ENCODE results near the gene TUBGCP4. TPM values are rescaled to one million over a fixed set of nuclear protein-coding genes. Genes with fewer than 3 reads are reported as not detected.

Gene TUBGCP4
- polyA plus RNA-seq, 1 of the 3 experiments (the other 2 are of a cell fraction): 6.6 TPM

GRCh38 chr15:43382310-43382709, 11.4 kb downstream of the TUBGCP4 start:
- POLR2A ChIA-PET: no interaction called here
- no peaks in the 10 kb centered on the region for H4K20me1 ChIP-seq (ENCODE audit: insufficient read depth)
- H3K9me3 ChIP-seq: no peaks in the 10 kb centered on the region
- TF ChIP-seq, protein P1, sequence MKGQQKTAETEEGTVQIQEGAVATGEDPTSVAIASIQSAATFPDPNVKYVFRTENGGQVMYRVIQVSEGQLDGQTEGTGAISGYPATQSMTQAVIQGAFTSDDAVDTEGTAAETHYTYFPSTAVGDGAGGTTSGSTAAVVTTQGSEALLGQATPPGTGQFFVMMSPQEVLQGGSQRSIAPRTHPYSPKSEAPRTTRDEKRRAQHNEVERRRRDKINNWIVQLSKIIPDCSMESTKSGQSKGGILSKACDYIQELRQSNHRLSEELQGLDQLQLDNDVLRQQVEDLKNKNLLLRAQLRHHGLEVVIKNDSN (IDR thresholded peaks at IDR 0.05; ENCODE audit: borderline replicate concordance, low read depth): no peak
- no peak for TF ChIP-seq YY1 (IDR thresholded peaks at IDR 0.05; ENCODE audit: low read depth)
- no peak for TF ChIP-seq TAF1 (IDR thresholded peaks at IDR 0.05; ENCODE audit: borderline replicate concordance, low read depth, low read length)
- no peak for TF ChIP-seq RFX5 (IDR thresholded peaks at IDR 0.05; ENCODE audit: low read length)
- no peak for TF ChIP-seq SIN3A (IDR thresholded peaks at IDR 0.05; ENCODE audit: borderline replicate concordance, low read depth, low read length)
- no peak for TF ChIP-seq RAD21 (IDR thresholded peaks at IDR 0.05; ENCODE audit: low read length)
- no peak for TF ChIP-seq EP300 (IDR thresholded peaks at IDR 0.05; ENCODE audit: borderline replicate concordance in 1 of 2, low read depth in 1 of 2, low read length in 1 of 2)
- TF ChIP-seq ZBTB33 (IDR thresholded peaks at IDR 0.05; ENCODE audit: borderline replicate concordance, low read depth): no peak
- H3F3A ChIP-seq (replicated peaks; ENCODE audit: insufficient read depth): peaks cover 6% of the 10 kb centered on the region
- H2AFZ ChIP-seq (ENCODE audit: low read depth): no peak overlapping the region
- no peak overlapping the region for H3K9ac ChIP-seq
- no peak for DNase-seq
- no peak overlapping the region for H3K4me2 ChIP-seq
- CTCF ChIA-PET: interaction anchor here (1.5 kb wide), 1 partner anchor 10 kb away, joined by 6 read pairs; no protein-coding TSS in a partner anchor
- no peaks in the 10 kb centered on the region for H3K9me2 ChIP-seq
- no peak overlapping the region for H3K4me3 ChIP-seq (ENCODE audit: low read depth in 2 of 2, low read length in 1 of 2)
- H3K27me3 ChIP-seq (ENCODE audit: insufficient read depth): no peaks in the 10 kb centered on the region
- H3K36me3 ChIP-seq (replicated peaks in 1 of 2; ENCODE audit: control insufficient read depth in 1 of 2, insufficient read depth in 2 of 2, low read length in 1 of 2): peaks cover 48 to 66% of the 10 kb centered on the region in 2 experiments
- H3K79me2 ChIP-seq (ENCODE audit: insufficient read depth): no peaks in the 10 kb centered on the region; the same call in 1 of the 2 replicates
- H3K4me1 ChIP-seq (ENCODE audit: control insufficient read depth in 1 of 2, insufficient read depth in 2 of 2, low read depth in 1 of 2, low read length in 1 of 2): no peaks in the 10 kb centered on the region
- WGBS (ENCODE audit: low lambda C conversion rate): 92% methylated on average over 4 of the region's 4 CpGs
- H3K27ac ChIP-seq (ENCODE audit: low read depth in 2 of 2, low read length in 1 of 2): no peak overlapping the region

DNA sequence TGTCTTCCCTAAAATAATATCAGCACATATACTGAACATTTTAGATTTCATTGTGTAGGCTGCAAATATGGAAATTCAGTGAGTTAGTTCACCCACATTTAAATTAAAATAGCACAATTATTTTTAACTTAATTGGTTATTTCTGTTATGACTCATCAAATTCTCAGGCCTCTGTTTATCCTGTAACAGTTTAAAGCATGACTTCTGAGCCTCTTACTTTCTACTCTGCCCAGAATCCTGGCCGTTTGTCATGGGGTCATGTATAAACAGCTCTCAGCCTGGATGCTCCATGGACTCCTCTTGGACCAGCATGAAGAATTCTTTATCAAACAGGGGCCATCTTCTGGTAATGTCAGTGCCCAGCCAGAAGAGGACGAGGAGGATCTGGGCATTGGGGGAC, 12.2 kb downstream of the TUBGCP4 start:
- no peaks in the 10 kb centered on the region for H4K20me1 ChIP-seq (ENCODE audit: insufficient read depth)
- H3K27me3 ChIP-seq (ENCODE audit: insufficient read depth): no peaks in the 10 kb centered on the region
- DNase-seq: no peak
- no peak overlapping the region for H3K4me3 ChIP-seq (ENCODE audit: low read depth in 2 of 2, low read length in 1 of 2)
- 91% methylated on average over 2 of the region's 2 CpGs for WGBS (ENCODE audit: low lambda C conversion rate)
- no peaks in the 10 kb centered on the region for H3K9me3 ChIP-seq
- no peak overlapping the region for H3K27ac ChIP-seq (ENCODE audit: low read depth in 2 of 2, low read length in 1 of 2)
- H3K4me2 ChIP-seq: no peak overlapping the region
- no peaks in the 10 kb centered on the region for H3K9me2 ChIP-seq
- H2AFZ ChIP-seq (ENCODE audit: low read depth): no peak overlapping the region
- peaks cover 6% of the 10 kb centered on the region for H3F3A ChIP-seq (replicated peaks; ENCODE audit: insufficient read depth)
- H3K4me1 ChIP-seq (ENCODE audit: control insufficient read depth in 1 of 2, insufficient read depth in 2 of 2, low read depth in 1 of 2, low read length in 1 of 2): no peaks in the 10 kb centered on the region
- peaks cover 43 to 60% of the 10 kb centered on the region in 2 experiments for H3K36me3 ChIP-seq (replicated peaks in 1 of 2; ENCODE audit: control insufficient read depth in 1 of 2, insufficient read depth in 2 of 2, low read length in 1 of 2)
- no peaks in the 10 kb centered on the region; the same call in 1 of the 2 replicates for H3K79me2 ChIP-seq (ENCODE audit: insufficient read depth)
- CTCF ChIA-PET: no interaction called here
- H3K9ac ChIP-seq: no peak overlapping the region
- POLR2A ChIA-PET: no interaction called here
- TF ChIP-seq MEF2A (IDR thresholded peaks at IDR 0.05; ENCODE audit: borderline replicate concordance, low read depth): no peak
- TF ChIP-seq GABPA (IDR thresholded peaks at IDR 0.05; ENCODE audit: low read depth): no peak
- TF ChIP-seq, protein P2, sequence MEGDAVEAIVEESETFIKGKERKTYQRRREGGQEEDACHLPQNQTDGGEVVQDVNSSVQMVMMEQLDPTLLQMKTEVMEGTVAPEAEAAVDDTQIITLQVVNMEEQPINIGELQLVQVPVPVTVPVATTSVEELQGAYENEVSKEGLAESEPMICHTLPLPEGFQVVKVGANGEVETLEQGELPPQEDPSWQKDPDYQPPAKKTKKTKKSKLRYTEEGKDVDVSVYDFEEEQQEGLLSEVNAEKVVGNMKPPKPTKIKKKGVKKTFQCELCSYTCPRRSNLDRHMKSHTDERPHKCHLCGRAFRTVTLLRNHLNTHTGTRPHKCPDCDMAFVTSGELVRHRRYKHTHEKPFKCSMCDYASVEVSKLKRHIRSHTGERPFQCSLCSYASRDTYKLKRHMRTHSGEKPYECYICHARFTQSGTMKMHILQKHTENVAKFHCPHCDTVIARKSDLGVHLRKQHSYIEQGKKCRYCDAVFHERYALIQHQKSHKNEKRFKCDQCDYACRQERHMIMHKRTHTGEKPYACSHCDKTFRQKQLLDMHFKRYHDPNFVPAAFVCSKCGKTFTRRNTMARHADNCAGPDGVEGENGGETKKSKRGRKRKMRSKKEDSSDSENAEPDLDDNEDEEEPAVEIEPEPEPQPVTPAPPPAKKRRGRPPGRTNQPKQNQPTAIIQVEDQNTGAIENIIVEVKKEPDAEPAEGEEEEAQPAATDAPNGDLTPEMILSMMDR (IDR thresholded peaks at IDR 0.05): no peak
- no peak for TF ChIP-seq FOXJ3 (CRISPR knock-in tag; IDR thresholded peaks at IDR 0.05)
- no peak for TF ChIP-seq EP300 (IDR thresholded peaks at IDR 0.05; ENCODE audit: borderline replicate concordance in 1 of 2, low read depth in 1 of 2, low read length in 1 of 2)
- TF ChIP-seq FOSL2 (IDR thresholded peaks at IDR 0.05; ENCODE audit: borderline replicate concordance, low read depth): no peak
- TF ChIP-seq USF2 (IDR thresholded peaks at IDR 0.05; ENCODE audit: borderline replicate concordance, low read depth, low read length): no peak
- no peak for TF ChIP-seq FOXM1 (IDR thresholded peaks at IDR 0.05; ENCODE audit: low read depth)
- TF ChIP-seq RFX5 (IDR thresholded peaks at IDR 0.05; ENCODE audit: low read length): no peak
- TF ChIP-seq NFIC (IDR thresholded peaks at IDR 0.05; ENCODE audit: borderline replicate concordance): no peak
- TF ChIP-seq ELF1 (IDR thresholded peaks at IDR 0.05): no peak
- TF ChIP-seq EZH2phosphoT487 (IDR thresholded peaks at IDR 0.05; ENCODE audit: borderline replicate concordance, low read depth): no peak
- no peak for TF ChIP-seq TCF12 (IDR thresholded peaks at IDR 0.05)
